DND-41 (cell line): Measurements from ENCODE around the gene DPP3.

Source experiments
- ATAC-seq: fragments of 200-7000 bp; cut with Tn5 transposase; 3 replicates; pipeline ENCODE4 v1.9.1; 2021; ENCODE audit warnings: low read depth; ENCODE audit not compliant: insufficient read depth
- DNase-seq: peaks from one replicate; pipeline ENCODE4 v3.0.0-alpha.2; 2020
- H2AFZ ChIP-seq: 2 replicates; pipeline ENCODE4 v1.6.0; 2012; ENCODE audit warnings: low read depth, low read length
- H3K27ac ChIP-seq: 2 replicates; pipeline ENCODE4 v1.5.1; 2012; ENCODE audit warnings: low read length, inconsistent platforms
- H3K27me3 ChIP-seq: fragments of 200-600 bp; sonication (generic); 2 replicates; pipeline ENCODE4 v1.6.0; 2012; ENCODE audit warnings: low read length, mild to moderate bottlenecking, inconsistent platforms; ENCODE audit not compliant: insufficient read depth, poor library complexity
- H3K36me3 ChIP-seq: 2 replicates; pipeline ENCODE4 v1.5.1; 2012; ENCODE audit warnings: low read length, inconsistent platforms; ENCODE audit not compliant: insufficient read depth
- H3K4me1 ChIP-seq: 2 replicates; pipeline ENCODE4 v1.5.1; 2012; ENCODE audit warnings: mild to moderate bottlenecking, low read length; ENCODE audit not compliant: insufficient read depth
- H3K4me2 ChIP-seq: 2 replicates; pipeline ENCODE4 v1.6.0; 2012; ENCODE audit warnings: mild to moderate bottlenecking, moderate library complexity, low read length, inconsistent platforms; ENCODE audit not compliant: insufficient read depth
- H3K4me3 ChIP-seq, 2 experiments: fragments of 200-600 bp in 1 of 2; shearing (Covaris generic) in 1 of 2; 2 replicates each; pipeline ENCODE4 v1.5.1; 2012 to 2016; ENCODE audit warnings: inconsistent platforms in 2 of 2, low read length in 2 of 2, mild to moderate bottlenecking in 2 of 2, low read depth in 1 of 2, moderate library complexity in 1 of 2
- H3K79me2 ChIP-seq: 2 replicates; pipeline ENCODE4 v1.6.0; 2012; ENCODE audit warnings: low read length, inconsistent platforms; ENCODE audit not compliant: insufficient read depth
- H3K9ac ChIP-seq: 2 replicates; pipeline ENCODE4 v1.6.0; 2012; ENCODE audit warnings: low read depth, mild to moderate bottlenecking, inconsistent platforms, low read length, moderate library complexity
- H3K9me3 ChIP-seq: 2 replicates; pipeline ENCODE4 v1.5.1; 2012; ENCODE audit warnings: low read length, moderate library complexity, mild to moderate bottlenecking, inconsistent platforms; ENCODE audit not compliant: insufficient read depth, severe bottlenecking
- H4K20me1 ChIP-seq: 2 replicates; pipeline ENCODE4 v1.6.0; 2012; ENCODE audit warnings: low read length; ENCODE audit not compliant: insufficient read depth
- EZH2 ChIP-seq: IDR thresholded peaks from 3 replicates; pipeline ENCODE4 v1.6.1; 2012; ENCODE audit warnings: borderline replicate concordance, low read depth, mild to moderate bottlenecking, moderate library complexity, low read length, inconsistent platforms; ENCODE audit not compliant: severe bottlenecking
- TF ChIP-seq, protein P1 (sequence below): IDR thresholded peaks from 2 replicates; pipeline ENCODE4 v1.5.1; 2012; ENCODE audit warnings: borderline replicate concordance, low read length, moderate library complexity, mild to moderate bottlenecking; ENCODE audit not compliant: poor library complexity, severe bottlenecking; ENCODE audit errors: extremely low read depth

DPP3 gene

GRCh38 chr11:66505276-66505816 is 25.1 kb downstream of the DPP3 start:
- no peak for ATAC-seq
- Histone ChIP-seq H3K9ac (no peak overlapping the region), H3K4me1 (peaks cover 9% of the 10 kb centered on the region), H3K4me2 (no peak overlapping the region), H3K36me3 (peaks cover 35% of the 10 kb centered on the region), H3K27me3 (no peaks in the 10 kb centered on the region), H2AFZ (no peak overlapping the region), H3K9me3 (no peaks in the 10 kb centered on the region), H3K79me2 (no peaks in the 10 kb centered on the region), H3K27ac (no peak overlapping the region), H3K4me3 (no peak overlapping the region), H4K20me1 (no peaks in the 10 kb centered on the region)
- DNase-seq, result no peak
- no peak for TF ChIP-seq EZH2
- TF ChIP-seq, protein P1, sequence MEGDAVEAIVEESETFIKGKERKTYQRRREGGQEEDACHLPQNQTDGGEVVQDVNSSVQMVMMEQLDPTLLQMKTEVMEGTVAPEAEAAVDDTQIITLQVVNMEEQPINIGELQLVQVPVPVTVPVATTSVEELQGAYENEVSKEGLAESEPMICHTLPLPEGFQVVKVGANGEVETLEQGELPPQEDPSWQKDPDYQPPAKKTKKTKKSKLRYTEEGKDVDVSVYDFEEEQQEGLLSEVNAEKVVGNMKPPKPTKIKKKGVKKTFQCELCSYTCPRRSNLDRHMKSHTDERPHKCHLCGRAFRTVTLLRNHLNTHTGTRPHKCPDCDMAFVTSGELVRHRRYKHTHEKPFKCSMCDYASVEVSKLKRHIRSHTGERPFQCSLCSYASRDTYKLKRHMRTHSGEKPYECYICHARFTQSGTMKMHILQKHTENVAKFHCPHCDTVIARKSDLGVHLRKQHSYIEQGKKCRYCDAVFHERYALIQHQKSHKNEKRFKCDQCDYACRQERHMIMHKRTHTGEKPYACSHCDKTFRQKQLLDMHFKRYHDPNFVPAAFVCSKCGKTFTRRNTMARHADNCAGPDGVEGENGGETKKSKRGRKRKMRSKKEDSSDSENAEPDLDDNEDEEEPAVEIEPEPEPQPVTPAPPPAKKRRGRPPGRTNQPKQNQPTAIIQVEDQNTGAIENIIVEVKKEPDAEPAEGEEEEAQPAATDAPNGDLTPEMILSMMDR, result no peak

DNA sequence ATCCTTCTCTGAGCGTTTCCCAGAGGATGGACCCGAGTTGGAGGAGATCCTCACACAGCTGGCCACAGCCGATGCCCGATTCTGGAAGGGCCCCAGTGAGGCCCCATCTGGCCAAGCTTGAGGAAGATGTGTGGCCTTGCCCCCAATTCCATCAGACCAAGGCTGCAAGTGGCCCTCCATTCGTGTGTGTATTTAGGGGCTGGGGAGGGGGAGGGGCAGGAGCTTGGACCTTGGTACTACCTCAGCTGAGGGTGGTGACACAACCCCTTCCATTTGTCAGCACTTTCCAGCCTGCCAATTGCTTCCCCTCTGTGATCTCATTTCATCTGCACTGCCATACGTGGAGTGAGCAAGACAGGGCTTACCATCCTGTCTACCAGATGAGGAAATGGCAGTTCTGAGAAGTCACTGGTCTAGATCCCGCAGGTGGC is 28.9 kb downstream of the DPP3 start:
- Histone ChIP-seq H3K27ac (no peak overlapping the region), H2AFZ (no peak overlapping the region), H3K27me3 (no peaks in the 10 kb centered on the region), H3K9me3 (no peaks in the 10 kb centered on the region), H3K4me1 (peaks cover 24% of the 10 kb centered on the region), H3K4me3 (no peak overlapping the region), H4K20me1 (no peaks in the 10 kb centered on the region), H3K9ac (no peak overlapping the region), H3K4me2 (no peak overlapping the region), H3K36me3 (peaks cover 40% of the 10 kb centered on the region), H3K79me2 (peaks cover 15% of the 10 kb centered on the region)
- no peak for TF ChIP-seq EZH2
- TF ChIP-seq, protein P1, result no peak
- DNase-seq (no peak), ATAC-seq (no peak)

DNA sequence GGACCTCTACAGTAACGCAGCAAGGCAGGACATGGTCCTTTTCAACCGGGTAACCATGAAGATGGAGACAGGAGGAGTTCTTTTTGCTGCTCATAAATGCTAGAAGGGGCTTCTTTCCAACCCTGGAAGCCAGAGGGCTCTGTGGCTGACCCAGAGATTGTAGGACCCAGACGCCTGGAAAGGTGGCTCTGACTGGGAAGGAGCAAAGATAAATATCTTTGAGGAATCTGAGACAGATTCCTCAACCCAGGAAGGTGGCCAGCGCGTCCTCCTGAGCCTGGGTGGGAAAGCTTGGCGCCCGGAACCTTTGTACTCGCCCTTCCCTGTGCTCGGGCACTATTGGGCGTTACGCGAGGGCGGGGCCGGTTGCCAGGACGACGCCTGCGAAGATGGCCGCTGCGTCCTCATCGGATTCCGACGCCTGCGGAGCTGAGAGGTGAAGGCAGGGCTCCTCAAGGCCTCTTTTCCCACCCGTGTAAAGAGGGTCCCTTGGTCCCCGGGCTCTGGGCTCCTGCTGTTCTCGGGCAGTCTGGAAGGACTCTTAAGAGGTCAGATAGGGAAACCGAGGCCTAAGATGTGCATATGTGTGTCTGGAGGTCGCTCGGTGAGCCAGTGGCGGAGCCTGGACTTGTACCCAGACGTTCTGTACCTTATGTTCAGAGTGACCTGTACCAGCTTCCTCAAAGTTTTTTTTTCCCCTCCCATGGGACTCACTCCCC is 30.2 kb downstream of the DPP3 start, which contains the start of gene BBS1:
Gene BBS1 (plus strand): TSS at position 365 of the 719 bp plus-strand sequence. CDS start 25 bp downstream, at position 390.
- ATAC-seq (peak; percentile 100), DNase-seq (peak; percentile 85)
- peak within 1 kb of the TSS; percentile 83 to 88 for H3K4me3 ChIP-seq
- peak within 1 kb of the TSS; percentile 72 for H3K27ac ChIP-seq
- H2AFZ ChIP-seq, result peak within 1 kb of the TSS; percentile 96
- H3K9ac ChIP-seq, result peak within 1 kb of the TSS; percentile 67
- no peaks in the 10 kb centered on the region for H3K9me3 ChIP-seq
- no peaks in the 10 kb centered on the region for H4K20me1 ChIP-seq
- peaks cover 24% of the 10 kb centered on the region for H3K4me1 ChIP-seq
- TF ChIP-seq, protein P1, result peak; percentile 16
- TF ChIP-seq EZH2, result no peak
- peaks cover 15% of the 10 kb centered on the region for H3K79me2 ChIP-seq
- H3K27me3 ChIP-seq, result no peaks in the 10 kb centered on the region
- peaks cover 40% of the 10 kb centered on the region for H3K36me3 ChIP-seq
- H3K4me2 ChIP-seq, result peak within 1 kb of the TSS; percentile 95
